ENCODE measurements around the gene VPREB1.
"Not testable (repeated sequence)": the region's sequence is repeated elsewhere in the genome, so short reads cannot be mapped to it uniquely, and the experiment has no call there.

GRCh38 chr22:22289666-22290065 is 45.1 kb downstream of the VPREB1 start:
- TF ChIP-seq, protein P1, sequence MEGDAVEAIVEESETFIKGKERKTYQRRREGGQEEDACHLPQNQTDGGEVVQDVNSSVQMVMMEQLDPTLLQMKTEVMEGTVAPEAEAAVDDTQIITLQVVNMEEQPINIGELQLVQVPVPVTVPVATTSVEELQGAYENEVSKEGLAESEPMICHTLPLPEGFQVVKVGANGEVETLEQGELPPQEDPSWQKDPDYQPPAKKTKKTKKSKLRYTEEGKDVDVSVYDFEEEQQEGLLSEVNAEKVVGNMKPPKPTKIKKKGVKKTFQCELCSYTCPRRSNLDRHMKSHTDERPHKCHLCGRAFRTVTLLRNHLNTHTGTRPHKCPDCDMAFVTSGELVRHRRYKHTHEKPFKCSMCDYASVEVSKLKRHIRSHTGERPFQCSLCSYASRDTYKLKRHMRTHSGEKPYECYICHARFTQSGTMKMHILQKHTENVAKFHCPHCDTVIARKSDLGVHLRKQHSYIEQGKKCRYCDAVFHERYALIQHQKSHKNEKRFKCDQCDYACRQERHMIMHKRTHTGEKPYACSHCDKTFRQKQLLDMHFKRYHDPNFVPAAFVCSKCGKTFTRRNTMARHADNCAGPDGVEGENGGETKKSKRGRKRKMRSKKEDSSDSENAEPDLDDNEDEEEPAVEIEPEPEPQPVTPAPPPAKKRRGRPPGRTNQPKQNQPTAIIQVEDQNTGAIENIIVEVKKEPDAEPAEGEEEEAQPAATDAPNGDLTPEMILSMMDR (conservative IDR thresholded peaks at IDR 0.05): not testable (repeated sequence)
- not testable (repeated sequence) for TF ChIP-seq EZH2 (IDR thresholded peaks at IDR 0.05; ENCODE audit: low read depth)
